ENCODE measurements around the gene CEP131.

Gene CEP131

GRCh38 chr17:81183316-81183715, 39.4 kb downstream of the CEP131 start:
- DNase-seq (ENCODE audit: low read depth) = no peak
- TF ChIP-seq CTCF (conservative IDR thresholded peaks at IDR 0.05; ENCODE audit: control insufficient read depth, insufficient read depth, low read depth, low read length) = no peak
- no peak overlapping the region for H3K4me3 ChIP-seq (ENCODE audit: control insufficient read depth, low read depth, low read length)

GRCh38 chr17:81182596-81182995, 40.2 kb downstream of the CEP131 start:
- no peak overlapping the region for H3K4me3 ChIP-seq (ENCODE audit: control insufficient read depth, low read depth, low read length)
- DNase-seq (ENCODE audit: low read depth) = no peak
- no peak for TF ChIP-seq CTCF (conservative IDR thresholded peaks at IDR 0.05; ENCODE audit: control insufficient read depth, insufficient read depth, low read depth, low read length)

- H3K4me3 ChIP-seq (ENCODE audit: control insufficient read depth, low read depth, low read length) = no peak overlapping the region
- no peak for TF ChIP-seq CTCF (conservative IDR thresholded peaks at IDR 0.05; ENCODE audit: control insufficient read depth, insufficient read depth, low read depth, low read length)
Measured at GRCh38 chr17:81181811-81182185, 41.0 kb downstream of the CEP131 start.

GRCh38 chr17:81180836-81181810, 41.6 kb downstream of the CEP131 start:
- no peak for TF ChIP-seq CTCF (conservative IDR thresholded peaks at IDR 0.05; ENCODE audit: control insufficient read depth, insufficient read depth, low read depth, low read length)
- DNase-seq (ENCODE audit: low read depth) = no peak
- H3K4me3 ChIP-seq (ENCODE audit: control insufficient read depth, low read depth, low read length) = no peak overlapping the region

More at GRCh38 chr17:81181811-81182185, 41.0 kb downstream of the CEP131 start:
- no peak for DNase-seq (ENCODE audit: low read depth)

GRCh38 chr17:81179861-81180260, 42.9 kb downstream of the CEP131 start:
- TF ChIP-seq CTCF (conservative IDR thresholded peaks at IDR 0.05; ENCODE audit: control insufficient read depth, insufficient read depth, low read depth, low read length) = no peak
- no peak overlapping the region for H3K4me3 ChIP-seq (ENCODE audit: control insufficient read depth, low read depth, low read length)
- DNase-seq (ENCODE audit: low read depth) = no peak

- DNase-seq (ENCODE audit: low read depth) = no peak
- H3K4me3 ChIP-seq (ENCODE audit: control insufficient read depth, low read depth, low read length) = no peak overlapping the region
- TF ChIP-seq CTCF (conservative IDR thresholded peaks at IDR 0.05; ENCODE audit: control insufficient read depth, insufficient read depth, low read depth, low read length) = no peak
Measured at GRCh38 chr17:81179220-81179619, 43.5 kb downstream of the CEP131 start.

All from fibroblast of mammary gland (primary cell).